Measurements from ENCODE around the gene TXNL4B. TPM values are rescaled to one million over a fixed set of nuclear protein-coding genes. Genes with fewer than 3 reads are reported as not detected.

TXNL4B gene
- total and polyA plus RNA-seq, 2 donors (not counting 1 experiment from before 2014, with no cell fraction given): 9.9 to 16.1 TPM

DNA sequence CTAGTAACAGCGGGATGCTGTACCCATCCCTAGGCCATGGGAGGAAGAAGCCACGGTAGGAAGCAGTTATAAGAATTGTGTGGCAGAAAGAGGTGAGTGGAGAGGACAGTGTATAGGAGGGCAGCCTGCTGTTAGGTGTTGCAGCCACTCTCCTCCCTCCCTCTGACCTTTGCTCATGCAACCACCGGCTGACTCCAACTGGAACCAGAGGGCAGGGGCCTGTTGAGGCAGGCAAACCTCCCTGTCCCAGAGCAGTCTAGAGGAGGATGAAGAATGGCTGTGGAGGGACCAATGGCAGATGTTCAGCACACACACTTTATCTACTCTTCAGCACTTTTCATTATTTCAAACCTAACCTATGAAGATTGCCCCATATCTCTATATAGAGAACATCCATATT, 2.2 kb downstream of the TXNL4B start:
- Histone ChIP-seq H3K27me3 (replicated peaks in 1 of 4; ENCODE audit: control extremely low read depth in 1 of 4, control insufficient read depth in 3 of 4, insufficient read depth in 4 of 4, low read length in 3 of 4) (no peaks in the 10 kb centered on the region), H3K9ac (ENCODE audit: low read length) (no peak overlapping the region), H3K79me2 (ENCODE audit: control insufficient read depth, insufficient read depth, low read length) (peaks cover 41% of the 10 kb centered on the region), H2AFZ (ENCODE audit: insufficient read depth, low read depth, low read length, poor library complexity, severe bottlenecking) (no peak overlapping the region), H3K4me3 (ENCODE audit: control extremely low read depth in 1 of 5, extremely low read depth in 1 of 5, insufficient read depth in 1 of 5, low read depth in 2 of 5, low read length in 4 of 5) (no peak overlapping the region), H3K27ac (ENCODE audit: low read length in 2 of 2) (no peak overlapping the region), H3K9me3 (ENCODE audit: control extremely low read depth in 1 of 3, control insufficient read depth in 2 of 3, insufficient read depth in 1 of 3, low read length in 2 of 3) (no peaks in the 10 kb centered on the region), H3K36me3 (replicated peaks in 1 of 2; ENCODE audit: control extremely low read depth in 1 of 2, control insufficient read depth in 1 of 2, extremely low read depth in 1 of 2, insufficient read depth in 2 of 2, low read length in 1 of 2) (peaks cover 6 to 45% of the 10 kb centered on the region in 2 experiments), H3K4me2 (replicated peaks; ENCODE audit: low read depth, low read length, poor library complexity, severe bottlenecking) (no peak overlapping the region), H3K4me1 (ENCODE audit: control insufficient read depth in 2 of 2, insufficient read depth in 2 of 2, low read length in 2 of 2) (peaks cover 20 to 28% of the 10 kb centered on the region in 2 donors), H4K20me1 (ENCODE audit: control insufficient read depth, insufficient read depth, low read length, poor library complexity, severe bottlenecking) (peaks cover 6% of the 10 kb centered on the region)
- 100% methylated on average over 1 of the region's 3 CpGs for WGBS (ENCODE audit: insufficient coverage)
- ATAC-seq (ENCODE audit: low read depth) (no peak), DNase-seq (no peak)
- H3K27me3 Mint-ChIP-seq: no peaks in the 10 kb centered on the region
- peak overlapping the region; percentile 2 for H3K4me3 Mint-ChIP-seq
- TF ChIP-seq EZH2 (IDR thresholded peaks at IDR 0.05; ENCODE audit: borderline replicate concordance, insufficient read depth, low read depth, low read length, poor library complexity, severe bottlenecking): no peak
- no peak for TF ChIP-seq CTCF (IDR thresholded peaks at IDR 0.05)
- ChIA-PET POLR2A (no interaction called here), CTCF (interaction anchor here (1.4 kb wide), 1 partner anchor 25 kb away, joined by 3 read pairs; no protein-coding TSS in a partner anchor)
- H3K27ac Mint-ChIP-seq: no peak overlapping the region
- peaks cover 42% of the 10 kb centered on the region for H3K4me1 Mint-ChIP-seq
- no peaks in the 10 kb centered on the region for H3K9me3 Mint-ChIP-seq (ENCODE audit: insufficient read depth)
- intact Hi-C loops (cut with micrococcal nuclease): loop anchor here (5.0 to 10.0 kb wide), 2 partner anchors 194 to 1286 kb away; partner anchors contain the start of genes IST1 and VAC14

- Mint-ChIP-seq H3K9me3 (ENCODE audit: insufficient read depth) (peaks cover 3% of the 10 kb centered on the region), H3K4me1 (no peaks in the 10 kb centered on the region), H3K4me3 (no peak overlapping the region), H3K27me3 (no peaks in the 10 kb centered on the region), H3K27ac (no peak overlapping the region)
- Histone ChIP-seq H3K4me3 (ENCODE audit: control extremely low read depth in 1 of 5, extremely low read depth in 1 of 5, insufficient read depth in 1 of 5, low read depth in 2 of 5, low read length in 4 of 5) (no peak overlapping the region), H3K36me3 (replicated peaks in 1 of 2; ENCODE audit: control extremely low read depth in 1 of 2, control insufficient read depth in 1 of 2, extremely low read depth in 1 of 2, insufficient read depth in 2 of 2, low read length in 1 of 2) (peaks cover 16 to 48% of the 10 kb centered on the region in 2 experiments), H3K79me2 (ENCODE audit: control insufficient read depth, insufficient read depth, low read length) (no peaks in the 10 kb centered on the region), H3K27ac (ENCODE audit: low read length in 2 of 2) (no peak overlapping the region), H3K27me3 (replicated peaks in 1 of 4; ENCODE audit: control extremely low read depth in 1 of 4, control insufficient read depth in 3 of 4, insufficient read depth in 4 of 4, low read length in 3 of 4) (no peaks in the 10 kb centered on the region), H2AFZ (ENCODE audit: insufficient read depth, low read depth, low read length, poor library complexity, severe bottlenecking) (no peak overlapping the region), H4K20me1 (ENCODE audit: control insufficient read depth, insufficient read depth, low read length, poor library complexity, severe bottlenecking) (no peaks in the 10 kb centered on the region), H3K4me1 (ENCODE audit: control insufficient read depth in 2 of 2, insufficient read depth in 2 of 2, low read length in 2 of 2) (no peaks in the 10 kb centered on the region), H3K4me2 (replicated peaks; ENCODE audit: low read depth, low read length, poor library complexity, severe bottlenecking) (no peak overlapping the region), H3K9me3 (ENCODE audit: control extremely low read depth in 1 of 3, control insufficient read depth in 2 of 3, insufficient read depth in 1 of 3, low read length in 2 of 3) (peaks cover 4 to 10% (median 9%) of the 10 kb centered on the region in 3 donors), H3K9ac (ENCODE audit: low read length) (no peak overlapping the region)
- intact Hi-C loops (cut with micrococcal nuclease): no loop called here
- ATAC-seq (ENCODE audit: low read depth) (no peak), DNase-seq (no peak)
- WGBS (ENCODE audit: insufficient coverage): 100% methylated on average over 2 of the region's 2 CpGs
- ChIA-PET CTCF (no interaction called here), POLR2A (no interaction called here)
- TF ChIP-seq CTCF (IDR thresholded peaks at IDR 0.05) (no peak), EZH2 (IDR thresholded peaks at IDR 0.05; ENCODE audit: borderline replicate concordance, insufficient read depth, low read depth, low read length, poor library complexity, severe bottlenecking) (no peak)
Measured at GRCh38 chr16:72085002-72085401, 8.4 kb downstream of the TXNL4B start.
